ENCODE measurements around the gene CSMD2.

The CSMD2 gene

DNA sequence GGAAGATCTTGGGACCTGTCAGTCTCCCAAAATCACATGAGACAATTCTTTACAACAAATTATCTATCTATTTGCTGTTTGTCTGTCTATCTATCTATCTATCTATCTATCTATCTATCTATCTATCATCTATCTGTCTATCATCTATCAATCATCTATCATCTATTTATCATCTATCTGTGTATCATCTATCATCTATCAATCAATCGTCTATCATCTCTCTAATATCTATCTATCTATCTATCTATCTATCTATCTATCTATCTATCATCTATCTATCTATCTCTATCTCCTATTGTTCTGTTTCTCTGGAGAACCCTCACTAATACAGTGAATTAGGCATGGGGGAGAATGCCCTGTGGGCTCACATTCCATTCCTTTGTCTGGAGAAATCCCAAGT, 374.5 kb downstream of the CSMD2 start:
- TF ChIP-seq FOXM1 (IDR thresholded peaks at IDR 0.05; ENCODE audit: borderline replicate concordance, low read depth) (no peak), RAD21 (IDR thresholded peaks at IDR 0.05; ENCODE audit: low read depth) (no peak), YY1 (IDR thresholded peaks at IDR 0.05; ENCODE audit: low read depth) (no peak), TCF12 (IDR thresholded peaks at IDR 0.05; ENCODE audit: low read depth) (no peak), ZBTB7A (IDR thresholded peaks at IDR 0.05; ENCODE audit: low read depth) (no peak), EGR1 (IDR thresholded peaks at IDR 0.05) (no peak), NFIC (IDR thresholded peaks at IDR 0.05) (no peak), CEBPB (IDR thresholded peaks at IDR 0.05) (no peak), TEAD4 (IDR thresholded peaks at IDR 0.05) (no peak), TAF1 (IDR thresholded peaks at IDR 0.05; ENCODE audit: low read depth) (no peak), CREB1 (IDR thresholded peaks at IDR 0.05; ENCODE audit: low read depth) (no peak), EP300 (IDR thresholded peaks at IDR 0.05; ENCODE audit: borderline replicate concordance) (no peak)
- TF ChIP-seq, protein P1, sequence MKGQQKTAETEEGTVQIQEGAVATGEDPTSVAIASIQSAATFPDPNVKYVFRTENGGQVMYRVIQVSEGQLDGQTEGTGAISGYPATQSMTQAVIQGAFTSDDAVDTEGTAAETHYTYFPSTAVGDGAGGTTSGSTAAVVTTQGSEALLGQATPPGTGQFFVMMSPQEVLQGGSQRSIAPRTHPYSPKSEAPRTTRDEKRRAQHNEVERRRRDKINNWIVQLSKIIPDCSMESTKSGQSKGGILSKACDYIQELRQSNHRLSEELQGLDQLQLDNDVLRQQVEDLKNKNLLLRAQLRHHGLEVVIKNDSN (IDR thresholded peaks at IDR 0.05): no peak
- TF ChIP-seq, protein P2, sequence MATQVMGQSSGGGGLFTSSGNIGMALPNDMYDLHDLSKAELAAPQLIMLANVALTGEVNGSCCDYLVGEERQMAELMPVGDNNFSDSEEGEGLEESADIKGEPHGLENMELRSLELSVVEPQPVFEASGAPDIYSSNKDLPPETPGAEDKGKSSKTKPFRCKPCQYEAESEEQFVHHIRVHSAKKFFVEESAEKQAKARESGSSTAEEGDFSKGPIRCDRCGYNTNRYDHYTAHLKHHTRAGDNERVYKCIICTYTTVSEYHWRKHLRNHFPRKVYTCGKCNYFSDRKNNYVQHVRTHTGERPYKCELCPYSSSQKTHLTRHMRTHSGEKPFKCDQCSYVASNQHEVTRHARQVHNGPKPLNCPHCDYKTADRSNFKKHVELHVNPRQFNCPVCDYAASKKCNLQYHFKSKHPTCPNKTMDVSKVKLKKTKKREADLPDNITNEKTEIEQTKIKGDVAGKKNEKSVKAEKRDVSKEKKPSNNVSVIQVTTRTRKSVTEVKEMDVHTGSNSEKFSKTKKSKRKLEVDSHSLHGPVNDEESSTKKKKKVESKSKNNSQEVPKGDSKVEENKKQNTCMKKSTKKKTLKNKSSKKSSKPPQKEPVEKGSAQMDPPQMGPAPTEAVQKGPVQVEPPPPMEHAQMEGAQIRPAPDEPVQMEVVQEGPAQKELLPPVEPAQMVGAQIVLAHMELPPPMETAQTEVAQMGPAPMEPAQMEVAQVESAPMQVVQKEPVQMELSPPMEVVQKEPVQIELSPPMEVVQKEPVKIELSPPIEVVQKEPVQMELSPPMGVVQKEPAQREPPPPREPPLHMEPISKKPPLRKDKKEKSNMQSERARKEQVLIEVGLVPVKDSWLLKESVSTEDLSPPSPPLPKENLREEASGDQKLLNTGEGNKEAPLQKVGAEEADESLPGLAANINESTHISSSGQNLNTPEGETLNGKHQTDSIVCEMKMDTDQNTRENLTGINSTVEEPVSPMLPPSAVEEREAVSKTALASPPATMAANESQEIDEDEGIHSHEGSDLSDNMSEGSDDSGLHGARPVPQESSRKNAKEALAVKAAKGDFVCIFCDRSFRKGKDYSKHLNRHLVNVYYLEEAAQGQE (IDR thresholded peaks at IDR 0.05; ENCODE audit: low read depth): no peak
- TF ChIP-seq, protein P3, sequence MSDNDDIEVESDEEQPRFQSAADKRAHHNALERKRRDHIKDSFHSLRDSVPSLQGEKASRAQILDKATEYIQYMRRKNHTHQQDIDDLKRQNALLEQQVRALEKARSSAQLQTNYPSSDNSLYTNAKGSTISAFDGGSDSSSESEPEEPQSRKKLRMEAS (IDR thresholded peaks at IDR 0.05): no peak

DNA sequence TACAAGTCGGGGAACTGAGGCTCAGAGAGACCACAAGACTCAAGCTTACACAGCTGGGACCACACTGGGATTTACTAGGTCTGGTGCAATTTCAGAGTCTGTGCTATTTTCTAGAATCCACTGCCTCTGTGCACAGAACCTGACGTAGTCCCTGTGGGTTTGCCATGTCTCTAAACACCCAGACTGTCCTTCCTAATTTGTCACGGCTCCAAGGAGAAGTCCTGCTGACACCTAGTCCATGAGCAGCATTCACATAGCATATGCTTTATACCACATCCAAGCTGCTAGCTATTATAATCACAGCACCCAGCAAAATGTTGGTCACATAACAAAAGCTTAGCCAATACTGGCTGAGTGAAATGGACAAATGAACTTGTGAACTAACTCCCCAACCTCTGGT, 380.2 kb downstream of the CSMD2 start:
- TF ChIP-seq CEBPB (IDR thresholded peaks at IDR 0.05): no peak
- no peak for TF ChIP-seq NFIC (IDR thresholded peaks at IDR 0.05)
- TF ChIP-seq ZBTB7A (IDR thresholded peaks at IDR 0.05; ENCODE audit: low read depth): no peak
- no peak for TF ChIP-seq EP300 (IDR thresholded peaks at IDR 0.05; ENCODE audit: borderline replicate concordance)
- TF ChIP-seq, protein P1 (IDR thresholded peaks at IDR 0.05): no peak
- no peak for TF ChIP-seq FOXM1 (IDR thresholded peaks at IDR 0.05; ENCODE audit: borderline replicate concordance, low read depth)

DNA sequence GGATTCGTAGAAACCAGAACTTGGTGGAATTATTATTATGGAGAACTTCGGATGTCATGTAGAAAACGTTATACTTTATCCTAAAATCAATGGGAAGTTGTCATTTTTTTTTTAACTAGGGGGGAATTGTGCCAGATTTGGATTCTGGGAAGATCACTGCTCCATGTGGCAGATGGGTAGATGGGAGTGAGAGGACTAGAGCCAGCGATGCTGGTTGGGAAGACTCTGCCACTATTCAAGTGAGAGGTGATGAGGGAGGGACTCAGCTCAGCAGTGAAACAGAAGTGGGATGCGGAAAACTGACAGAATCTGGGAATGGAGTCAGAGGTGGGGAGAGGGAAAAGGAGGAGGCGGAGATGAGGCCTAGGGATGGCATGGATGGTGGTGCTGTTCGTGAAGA, 382.3 kb downstream of the CSMD2 start:
- TF ChIP-seq CEBPB (IDR thresholded peaks at IDR 0.05): no peak
- TF ChIP-seq EP300 (IDR thresholded peaks at IDR 0.05; ENCODE audit: borderline replicate concordance): no peak
- TF ChIP-seq YY1 (IDR thresholded peaks at IDR 0.05; ENCODE audit: low read depth): no peak
- TF ChIP-seq ZBTB7A (IDR thresholded peaks at IDR 0.05; ENCODE audit: low read depth): no peak
- TF ChIP-seq, protein P1 (IDR thresholded peaks at IDR 0.05): no peak
- no peak for TF ChIP-seq TAF1 (IDR thresholded peaks at IDR 0.05; ENCODE audit: low read depth)
- TF ChIP-seq CREB1 (IDR thresholded peaks at IDR 0.05; ENCODE audit: low read depth): no peak
- TF ChIP-seq, protein P3 (IDR thresholded peaks at IDR 0.05): no peak
- TF ChIP-seq, protein P2 (IDR thresholded peaks at IDR 0.05; ENCODE audit: low read depth): no peak
- TF ChIP-seq TEAD4 (IDR thresholded peaks at IDR 0.05): no peak
- no peak for TF ChIP-seq TCF12 (IDR thresholded peaks at IDR 0.05; ENCODE audit: low read depth)

DNA sequence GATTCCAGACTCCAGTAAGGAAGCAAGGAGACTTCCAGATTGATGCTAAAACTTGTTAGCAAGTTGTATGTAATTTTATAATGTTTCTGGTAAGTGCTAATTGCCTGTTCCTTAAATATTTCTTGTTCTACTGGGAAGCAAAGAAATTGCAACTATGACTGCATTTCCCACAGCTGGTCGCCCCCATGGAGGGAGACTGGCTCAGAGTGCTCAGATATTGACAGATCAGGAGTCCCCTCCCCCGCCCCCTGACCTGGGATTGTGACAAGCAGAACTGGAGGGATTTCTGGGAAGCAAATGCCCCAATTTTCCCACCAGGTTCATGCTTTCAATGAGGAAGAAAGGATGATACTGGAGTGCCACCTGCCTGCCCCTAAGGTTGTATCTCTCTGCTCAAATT, 383.4 kb downstream of the CSMD2 start:
- TF ChIP-seq FOXM1 (IDR thresholded peaks at IDR 0.05; ENCODE audit: borderline replicate concordance, low read depth) (no peak), CREB1 (IDR thresholded peaks at IDR 0.05; ENCODE audit: low read depth) (no peak), EGR1 (IDR thresholded peaks at IDR 0.05) (no peak), EP300 (IDR thresholded peaks at IDR 0.05; ENCODE audit: borderline replicate concordance) (no peak)
- TF ChIP-seq, protein P3 (IDR thresholded peaks at IDR 0.05): no peak

DNA sequence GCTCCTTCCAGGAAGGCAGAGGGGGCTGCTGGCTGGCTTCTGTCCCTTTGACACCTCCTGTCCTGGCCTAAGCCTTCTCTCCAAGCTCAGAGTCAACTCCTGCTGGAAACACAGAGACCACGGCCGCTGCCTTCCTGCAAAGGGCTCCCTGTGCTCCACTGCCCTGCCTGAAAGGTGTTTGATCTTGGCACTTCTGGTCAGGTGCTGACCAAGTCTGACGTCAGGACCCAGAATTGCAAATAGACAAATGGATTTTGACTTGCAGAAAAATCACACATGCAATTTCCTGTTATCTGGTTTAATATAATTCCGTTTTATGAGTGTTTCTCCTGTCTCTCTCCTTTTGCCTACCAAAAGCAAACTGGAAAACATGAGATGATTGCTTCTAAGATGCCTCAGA, 387.7 kb downstream of the CSMD2 start:
- no peak for TF ChIP-seq TAF1 (IDR thresholded peaks at IDR 0.05; ENCODE audit: low read depth)
- TF ChIP-seq, protein P3 (IDR thresholded peaks at IDR 0.05): no peak
- TF ChIP-seq YY1 (IDR thresholded peaks at IDR 0.05; ENCODE audit: low read depth): no peak
- TF ChIP-seq EGR1 (IDR thresholded peaks at IDR 0.05): no peak
- no peak for TF ChIP-seq ZBTB7A (IDR thresholded peaks at IDR 0.05; ENCODE audit: low read depth)
- no peak for TF ChIP-seq NFIC (IDR thresholded peaks at IDR 0.05)

DNA sequence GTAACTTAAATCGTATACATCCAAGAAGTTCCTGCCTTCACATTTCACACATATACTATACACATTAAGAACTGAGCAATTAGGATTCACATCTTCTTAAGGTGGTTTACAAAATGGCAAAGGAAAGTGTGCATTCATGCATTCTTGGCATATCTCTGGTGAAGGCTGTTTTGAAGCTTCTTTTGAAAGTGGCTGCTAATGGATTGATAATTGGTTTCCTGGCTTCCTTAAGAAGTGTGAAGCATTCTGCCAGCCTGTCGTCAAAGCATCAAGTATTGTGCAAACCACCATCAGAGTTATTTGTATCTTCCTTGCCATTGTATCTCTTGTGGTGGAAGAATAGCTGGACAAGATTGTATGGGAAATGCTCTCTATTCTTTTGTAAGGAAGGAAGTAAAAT, 396.2 kb downstream of the CSMD2 start:
- TF ChIP-seq RAD21 (IDR thresholded peaks at IDR 0.05; ENCODE audit: low read depth) (no peak), YY1 (IDR thresholded peaks at IDR 0.05; ENCODE audit: low read depth) (no peak), EP300 (IDR thresholded peaks at IDR 0.05; ENCODE audit: borderline replicate concordance) (no peak), TAF1 (IDR thresholded peaks at IDR 0.05; ENCODE audit: low read depth) (no peak), ZBTB7A (IDR thresholded peaks at IDR 0.05; ENCODE audit: low read depth) (no peak), EGR1 (IDR thresholded peaks at IDR 0.05) (no peak)
- TF ChIP-seq, protein P2 (IDR thresholded peaks at IDR 0.05; ENCODE audit: low read depth): no peak
